K562 (cell line): ENCODE results near the gene MATCAP1. TPM values are rescaled to one million over a fixed set of nuclear protein-coding genes. Genes with fewer than 3 reads are reported as not detected.

Experiments
- ATAC-seq: fragments of 200-7000 bp; cut with Tn5 transposase; 3 replicates; pipeline ENCODE4 v1.9.1; 2020; ENCODE audit warnings: moderate library complexity
- BruUV-seq: library from RNA; stranded (reverse); fragments of 400-500 nt; replicated peaks from 2 replicates; lab custom pipeline; 2021; lab: Mats Ljungman, UMichigan
- CTCF ChIA-PET: fragments of 300-600 bp; formaldehyde crosslinking; extraction: SDS; loops from one replicate; lab custom pipeline; 2021; ENCODE audit warnings: low intra/inter-chr PET ratio; lab: Yijun Ruan, JAX
- POLR2A ChIA-PET: fragments of 300-600, 350-650 bp; sonication (Branson Sonifier 250); formaldehyde crosslinking; extraction: SDS; loops from one replicate; lab custom pipeline; 2021; ENCODE audit warnings: antibody characterized with exemption, inconsistent platforms; lab: Yijun Ruan, JAX
- DNase-seq, 4 experiments: peaks; one replicate each; pipeline versions ENCODE4 v3.0.0 to v3.0.0-alpha.2; 2011 to 2018; ENCODE audit warnings: low spot score in 3 of 4, mixed read lengths in 3 of 4; ENCODE audit errors: extremely low read depth in 1 of 4
- FAIRE-seq: peaks from 2 replicates; lab custom pipeline; 2011; peaks lifted over from hg19 to GRCh38; lab: Jason Lieb, UNC
- H2AFZ ChIP-seq: 2 replicates; pipeline ENCODE4 v1.6.0; 2011; ENCODE audit warnings: low read depth, low read length, control low read depth, inconsistent platforms
- H3K27ac ChIP-seq: fragments of 200-600 bp; 3 replicates; pipeline ENCODE4 v1.8.0; 2011; ENCODE audit warnings: low read depth, mild to moderate bottlenecking, control low read depth, inconsistent platforms, low read length, moderate library complexity, mixed read lengths; ENCODE audit errors: extremely low read depth
- H3K27me3 ChIP-seq, 2 experiments: fragments of 300-600 bp in 1 of 2; 2 replicates in 1 of 2; 3 replicates in 1 of 2; pipeline versions ENCODE4 v1.6.0 to v1.8.0; 2011; ENCODE audit warnings: inconsistent platforms in 2 of 2, low read length in 2 of 2, mild to moderate bottlenecking in 1 of 2, mixed read lengths in 1 of 2, moderate library complexity in 1 of 2; ENCODE audit not compliant: control insufficient read depth in 2 of 2, insufficient read depth in 2 of 2
- H3K36me3 ChIP-seq: fragments of 300-600 bp; 3 replicates; pipeline ENCODE4 v1.8.0; 2011; ENCODE audit warnings: mild to moderate bottlenecking, low read length, inconsistent platforms; ENCODE audit not compliant: control insufficient read depth, insufficient read depth
- H3K4me1 ChIP-seq, 2 experiments: fragments of 200-600 bp in 1 of 2; replicated peaks in 1 of 2; 2 replicates in 1 of 2; 3 replicates in 1 of 2; pipeline versions ENCODE4 v1.5.1 to v1.8.0; 2011; ENCODE audit warnings: inconsistent platforms in 2 of 2, low read length in 2 of 2, mild to moderate bottlenecking in 1 of 2, mixed read lengths in 1 of 2, moderate library complexity in 1 of 2; ENCODE audit not compliant: control insufficient read depth in 2 of 2, insufficient read depth in 2 of 2
- H3K4me2 ChIP-seq: 2 replicates; pipeline ENCODE4 v1.6.1; 2011; ENCODE audit warnings: low read length, control low read depth, inconsistent platforms, mixed read lengths; ENCODE audit not compliant: insufficient read depth
- H3K4me3 ChIP-seq: fragments of 200-600 bp; sonication (generic), shearing (Covaris generic); 2 replicates; pipeline ENCODE4 v1.5.1; 2016; ENCODE audit warnings: control low read depth, inconsistent platforms
- H3K79me2 ChIP-seq: fragments of 200-600 bp; 3 replicates; pipeline ENCODE4 v1.8.0; 2011; ENCODE audit warnings: low read length, inconsistent platforms; ENCODE audit not compliant: control insufficient read depth, insufficient read depth
- H3K9ac ChIP-seq, 2 experiments: 2 replicates each; pipeline versions ENCODE4 v1.6.0 to v1.6.1; 2011; ENCODE audit warnings: low read depth in 2 of 2, low read length in 2 of 2, control low read depth in 1 of 2, inconsistent platforms in 1 of 2, mild to moderate bottlenecking in 1 of 2, mixed read lengths in 1 of 2; ENCODE audit not compliant: insufficient read depth in 1 of 2
- H3K9me1 ChIP-seq: one replicate; pipeline ENCODE4 v1.6.0; 2011; ENCODE audit warnings: inconsistent platforms, mild to moderate bottlenecking, low read length, moderate library complexity; ENCODE audit not compliant: control insufficient read depth, insufficient read depth
- H3K9me3 ChIP-seq: replicated peaks from 2 replicates; pipeline ENCODE4 v1.5.1; 2011; ENCODE audit warnings: low read depth, low read length, inconsistent platforms; ENCODE audit not compliant: control insufficient read depth, insufficient read depth
- H4K20me1 ChIP-seq: replicated peaks from 2 replicates; pipeline ENCODE4 v1.6.1; 2011; ENCODE audit warnings: low read length, inconsistent platforms, mixed read lengths; ENCODE audit not compliant: control insufficient read depth, insufficient read depth
- TAL1 ChIP-seq: fragments of 450-650 bp; IDR thresholded peaks from 2 replicates; pipeline ENCODE4 v1.6.1; 2016; ENCODE audit warnings: mild to moderate bottlenecking
- ZBTB7A ChIP-seq: IDR thresholded peaks from 2 replicates; pipeline ENCODE4 v1.6.1; 2011; ENCODE audit warnings: low read depth, mild to moderate bottlenecking, low read length, moderate library complexity, borderline replicate concordance; ENCODE audit not compliant: control insufficient read depth
- WGBS: fragments of 100-300 bp; shearing (Covaris generic); methylation state at CpG from one replicate; pipeline ENCODE4 v1.1.6; 2016; ENCODE audit warnings: low coverage, mixed read lengths; ENCODE audit not compliant: insufficient coverage; ENCODE audit errors: missing lambda C conversion rate; 5-methylcytosine and 5-hydroxymethylcytosine counted together
- in situ Hi-C: fragments of 300-500 bp; cut with MboI; formaldehyde crosslinking; loops from 4 replicates; pipeline ENCODE4 v1.15.0; 2018; ENCODE audit warnings: inconsistent platforms, mixed read lengths
- intact Hi-C: fragments of 100-400 bp; cut with micrococcal nuclease; formaldehyde crosslinking; loops from 2 replicates; pipeline ENCODE4 v1.14.2; 2022
- polyA plus RNA-seq, 8 experiments: library from polyadenylated mRNA; depleted of rRNA in 4 of 8; stranded (reverse) in 5 of 8; unstranded in 3 of 8; fragments of >200 nt; fragmentation: Nextera tagmentation in 2 of 8; fragmentation: Illumina TruSeq in 1 of 8; extraction: Ambion mirVana in 2 of 8; extraction: Trizol in 1 of 8; gene quantifications; 2 replicates each; pipeline versions ENCODE4 v1.2.1 to v1.2.3, GENCODE V29; 2011 to 2014; ENCODE audit warnings: inconsistent platforms in 1 of 8, missing spikeins in 1 of 8
- total RNA-seq, 7 experiments: library from RNA; depleted of rRNA in 6 of 7; stranded (reverse); fragments of >200 nt in 6 of 7; fragmentation: Illumina TruSeq in 2 of 7; extraction: Trizol in 2 of 7; gene quantifications; 2 replicates each; pipeline versions ENCODE4 v1.2.1 to v1.2.3, GENCODE V29; 2011 to 2021; ENCODE audit warnings: low replicate concordance in 1 of 7

MATCAP1 gene
- total and polyA plus RNA-seq, 9 of the 15 experiments (the other 6 are each of a cell fraction or from before 2014, with no cell fraction given), result 3.4 to 20.5 (median 10.3) TPM

GRCh38 chr16:67166110-67166547 lies 17.6 kb downstream of the MATCAP1 start:
- ATAC-seq (no peak), FAIRE-seq (no peak), DNase-seq (no peak)
- H3K79me2 ChIP-seq, result peaks cover 7% of the 10 kb centered on the region
- H3K4me1 ChIP-seq, result peaks cover 24 to 84% of the 10 kb centered on the region in 2 experiments
- no peak overlapping the region for H3K4me2 ChIP-seq
- POLR2A ChIA-PET, result interaction anchor here (0.5 to 0.6 kb wide), 2 partner anchors 11 to 314 kb away, joined by 3 read pairs; no protein-coding TSS in a partner anchor
- H3K27ac ChIP-seq, result no peak overlapping the region
- 76% methylated on average over 16 of the region's 18 CpGs for WGBS
- CTCF ChIA-PET, result no interaction called here
- no peaks in the 10 kb centered on the region for H4K20me1 ChIP-seq
- no peaks in the 10 kb centered on the region for H3K9me1 ChIP-seq
- in situ Hi-C loops, result loop anchor here (25.0 kb wide), 1 partner anchor 204 kb away; the partner anchor contains the start of gene CES3
- H3K36me3 ChIP-seq, result peaks cover 13% of the 10 kb centered on the region; the same call in 2 of the 3 replicates
- no TSS peak for BruUV-seq
- intact Hi-C loops, result no loop called here
- TF ChIP-seq ZBTB7A (0 out of 2 replicates have a peak, but pooled peaks have one; percentile 8), TAL1 (no peak)
- no peaks in the 10 kb centered on the region for H3K9me3 ChIP-seq
- H3K9ac ChIP-seq, result peak overlapping the region in 1 of 2 experiments; percentile 68; a peak in 2 of 4 replicates
- H3K27me3 ChIP-seq, result no peaks in the 10 kb centered on the region
- H2AFZ ChIP-seq, result no peak overlapping the region
- no peak overlapping the region for H3K4me3 ChIP-seq
